Kidney epithelial cell (primary cell): Measurements from ENCODE around the gene LIMK1. TPM values are rescaled to one million over a fixed set of nuclear protein-coding genes. Genes with fewer than 3 reads are reported as not detected.

Experiments used
- DNase-seq: peaks from one replicate; pipeline ENCODE4 v3.0.0-alpha.2; 2010; ENCODE audit warnings: low read depth
- H3K27me3 ChIP-seq: 2 replicates; pipeline ENCODE4 v1.6.0; 2011; ENCODE audit warnings: low read length; ENCODE audit not compliant: control insufficient read depth, insufficient read depth
- H3K36me3 ChIP-seq: 2 replicates; pipeline ENCODE4 v1.5.1; 2011; ENCODE audit warnings: low read length; ENCODE audit not compliant: control insufficient read depth, insufficient read depth
- H3K4me3 ChIP-seq: 2 replicates; pipeline ENCODE4 v1.5.1; 2011; ENCODE audit warnings: low read depth, mild to moderate bottlenecking, control low read depth, low read length
- CTCF ChIP-seq: IDR thresholded peaks from 2 replicates; pipeline ENCODE4 v1.5.1; 2011; ENCODE audit warnings: mild to moderate bottlenecking, moderate library complexity, low read length, control low read depth, inconsistent platforms; ENCODE audit not compliant: insufficient read depth, poor library complexity, severe bottlenecking
- total RNA-seq: library from RNA; depleted of rRNA; stranded (reverse); fragments of >200 nt; gene quantifications from 2 replicates; pipeline ENCODE4 v1.2.3, GENCODE V29; 2015

The LIMK1 gene
- total RNA-seq, 1 donor from 2014 or later = 61.1 TPM

- no peak for TF ChIP-seq CTCF
- Histone ChIP-seq H3K36me3 (no peaks in the 10 kb centered on the region), H3K27me3 (no peaks in the 10 kb centered on the region), H3K4me3 (no peak overlapping the region)
- DNase-seq = no peak
Observed at GRCh38 chr7:74064696-74065095, 18.9 kb upstream of the LIMK1 start.

- no peaks in the 10 kb centered on the region for H3K36me3 ChIP-seq
- H3K4me3 ChIP-seq = no peak overlapping the region
- no peak for DNase-seq
- no peak for TF ChIP-seq CTCF
- no peaks in the 10 kb centered on the region for H3K27me3 ChIP-seq
Observed at GRCh38 chr7:74066626-74067025, 17.0 kb upstream of the LIMK1 start.

- Histone ChIP-seq H3K27me3 (no peaks in the 10 kb centered on the region), H3K4me3 (no peak overlapping the region), H3K36me3 (no peaks in the 10 kb centered on the region)
- DNase-seq = no peak
- no peak for TF ChIP-seq CTCF
Observed at GRCh38 chr7:74068378-74069085, 15.1 kb upstream of the LIMK1 start.

- Histone ChIP-seq H3K27me3 (no peaks in the 10 kb centered on the region), H3K36me3 (no peaks in the 10 kb centered on the region), H3K4me3 (no peak overlapping the region)
- no peak for TF ChIP-seq CTCF
- DNase-seq = no peak
Observed at GRCh38 chr7:74069086-74069541, 14.5 kb upstream of the LIMK1 start.

GRCh38 chr7:74069790-74070618, 13.6 kb upstream of the LIMK1 start:
- Histone ChIP-seq H3K4me3 (no peak overlapping the region), H3K36me3 (no peaks in the 10 kb centered on the region), H3K27me3 (no peaks in the 10 kb centered on the region)
- no peak for TF ChIP-seq CTCF
- DNase-seq = no peak
